Measurements from ENCODE around the gene C16orf89.

The C16orf89 gene

GRCh38 chr16:5028950-5029475, 36.7 kb downstream of the C16orf89 start:
- DNase-seq (ENCODE audit: low spot score): no peak

DNA sequence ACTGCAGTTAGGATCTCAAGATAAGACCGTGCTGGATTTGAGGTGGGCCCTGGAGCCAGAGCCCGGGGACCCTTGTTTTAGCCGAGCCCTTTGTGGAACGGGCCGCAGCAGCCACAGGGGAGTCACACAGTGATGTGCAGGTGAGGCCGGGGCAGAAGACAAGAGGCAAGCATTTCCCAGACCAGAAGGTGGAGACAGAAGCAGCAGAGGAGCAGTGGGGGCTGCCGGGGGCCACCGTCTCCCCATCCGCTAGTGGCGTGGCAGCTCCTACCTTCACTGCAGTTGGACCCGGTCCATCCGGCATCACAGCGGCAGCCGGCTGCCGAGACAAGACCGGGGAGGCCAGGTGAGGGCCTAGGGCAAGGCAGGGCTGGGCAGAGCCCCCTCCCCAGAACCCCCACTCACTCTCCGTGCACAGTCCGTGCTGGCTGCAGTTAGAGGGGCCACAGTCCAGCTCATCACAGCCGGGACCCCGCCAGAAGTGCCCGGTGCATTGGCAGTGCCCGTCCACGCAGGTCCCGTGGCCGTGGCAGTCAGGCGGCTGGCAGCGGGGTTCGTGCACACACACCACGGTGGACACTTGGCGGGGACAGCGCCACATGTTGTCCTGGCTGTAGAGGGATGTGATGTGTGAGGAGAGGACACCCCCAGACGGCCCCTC, 38.1 kb downstream of the C16orf89 start:
- no peak for DNase-seq (ENCODE audit: low spot score)

GRCh38 chr16:5027086-5027485, 38.7 kb downstream of the C16orf89 start:
- DNase-seq (ENCODE audit: low spot score): no peak

- DNase-seq (ENCODE audit: low spot score): no peak
These were observed 39.1 kb downstream of the C16orf89 start for GRCh38 chr16:5026664-5027063.

- peak; percentile 67 for DNase-seq (ENCODE audit: low spot score)
These were observed 40.6 kb downstream of the C16orf89 start for GRCh38 chr16:5025171-5025632.

GRCh38 chr16:5024632-5025031, 41.1 kb downstream of the C16orf89 start:
- peak; percentile 67 for DNase-seq (ENCODE audit: low spot score)

DNA sequence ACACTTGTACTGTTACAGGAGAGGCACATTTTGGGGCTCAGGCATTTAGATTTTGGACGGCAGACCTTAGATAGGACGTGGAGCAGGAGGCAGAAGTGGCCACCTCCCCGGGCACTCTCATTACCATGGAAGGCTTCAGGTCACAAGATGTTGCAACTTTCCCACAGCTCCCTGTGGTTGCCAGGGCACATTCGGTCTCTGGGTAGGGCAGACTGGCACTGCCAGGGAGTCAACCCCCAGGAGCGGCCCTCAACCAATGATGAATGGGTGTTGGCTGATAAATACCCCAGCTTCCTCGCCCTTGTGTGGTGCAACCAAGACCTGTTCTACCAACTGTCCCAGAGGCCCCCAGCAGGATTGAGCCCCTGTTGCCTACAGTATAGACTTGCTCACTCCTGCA, 43.2 kb downstream of the C16orf89 start:
- DNase-seq (ENCODE audit: low spot score): no peak

- DNase-seq (ENCODE audit: low spot score): no peak
These were observed 45.2 kb downstream of the C16orf89 start for GRCh38 chr16:5020551-5020950.

- no peak for DNase-seq (ENCODE audit: low spot score)
These were observed 46.0 kb downstream of the C16orf89 start for GRCh38 chr16:5019775-5020174.

DNA sequence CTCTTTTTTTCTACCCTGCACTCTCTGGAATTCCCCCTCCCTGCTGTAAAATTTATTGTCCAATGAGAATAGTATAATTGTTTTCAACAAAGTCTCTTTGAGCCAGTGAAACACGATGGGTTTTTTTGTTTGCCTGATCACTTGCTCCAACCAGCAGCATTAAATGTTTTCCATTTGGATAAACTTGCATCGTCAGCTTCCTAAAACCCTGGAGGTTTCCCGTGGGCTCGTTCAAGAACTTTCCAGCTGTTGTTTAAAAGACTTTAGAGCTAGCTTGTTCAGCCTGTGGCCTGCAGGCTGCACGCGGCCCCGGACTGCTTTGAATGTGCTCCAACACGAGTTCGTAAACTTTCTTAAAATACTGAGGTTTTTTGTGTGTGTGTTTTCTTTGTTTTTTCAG, 47.0 kb downstream of the C16orf89 start:
- DNase-seq (ENCODE audit: low spot score): no peak

GRCh38 chr16:5017678-5017969, 48.1 kb downstream of the C16orf89 start:
- DNase-seq (ENCODE audit: low spot score): no peak

DNA sequence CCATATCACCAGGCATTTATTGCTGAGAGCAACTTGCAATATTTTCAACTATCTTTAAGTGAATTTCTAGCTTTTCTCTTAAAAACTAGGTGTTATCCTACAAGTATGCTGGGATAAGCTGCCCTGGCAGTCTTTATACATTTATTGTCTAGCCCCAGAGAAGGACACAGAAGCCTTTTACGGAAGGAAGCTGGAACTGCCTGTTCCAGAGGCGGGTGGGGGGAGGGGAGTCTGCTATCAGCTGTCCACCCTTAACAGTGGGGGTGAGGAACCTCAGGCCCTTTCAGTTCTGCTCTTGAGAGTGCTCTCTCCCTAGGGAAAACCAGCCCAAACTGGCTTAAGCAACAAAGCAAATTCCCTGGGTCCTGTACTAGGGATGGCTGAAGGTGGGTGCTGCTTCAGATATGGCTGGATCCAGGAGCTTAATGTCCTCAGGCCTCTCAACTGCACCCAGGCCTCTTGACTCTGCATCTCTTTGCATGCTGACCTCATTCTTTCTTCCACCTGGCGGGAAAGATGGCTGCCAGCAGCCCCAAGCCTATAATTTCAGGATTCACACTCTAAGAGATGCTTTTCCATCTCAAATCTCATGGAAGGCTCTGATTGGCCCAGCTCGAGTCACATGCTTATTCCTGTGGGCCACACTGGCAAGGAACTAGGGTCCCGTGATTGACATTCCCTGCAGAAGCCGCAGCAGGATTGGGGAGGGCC, 48.6 kb downstream of the C16orf89 start:
- DNase-seq (ENCODE audit: low spot score): no peak

DNA sequence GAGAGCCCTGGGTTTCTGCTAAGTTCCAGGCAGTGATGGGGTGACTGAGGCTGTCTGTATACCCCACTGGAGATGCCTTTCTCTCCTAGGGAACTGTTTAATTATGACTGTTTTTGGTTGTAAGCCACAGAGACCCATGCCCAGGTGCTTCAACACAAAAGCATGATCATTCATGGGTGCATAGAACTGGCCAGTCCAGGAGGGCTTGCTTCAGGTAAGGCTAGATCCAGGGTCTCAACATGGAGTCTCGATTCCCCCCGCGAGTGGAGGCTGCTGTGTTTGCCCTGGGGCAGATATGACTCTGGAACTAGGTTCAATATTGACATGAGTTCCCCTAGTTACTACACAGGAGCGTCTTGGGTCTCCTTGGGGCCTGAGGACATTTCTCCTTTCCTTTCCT, 49.9 kb downstream of the C16orf89 start:
- DNase-seq (ENCODE audit: low spot score): no peak

DNA sequence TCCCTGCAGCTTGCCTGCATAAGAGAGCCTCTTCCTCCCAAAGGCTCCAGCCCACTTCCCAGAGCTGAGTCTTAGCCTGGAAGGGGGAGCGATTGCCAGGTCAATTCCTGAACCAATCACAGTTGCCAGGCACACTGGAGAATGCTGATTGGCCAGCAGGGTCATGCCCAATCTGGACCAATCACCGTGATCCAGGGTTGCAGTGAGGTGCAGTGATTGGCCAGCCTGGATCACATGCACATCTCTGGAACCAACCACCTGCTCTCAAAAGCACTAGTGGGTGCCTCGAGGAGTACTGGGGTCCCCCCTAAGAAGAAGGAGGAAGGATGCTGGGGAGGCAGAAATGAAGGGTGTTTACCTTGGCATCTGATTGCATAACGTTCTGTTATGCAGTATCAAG, 50.4 kb downstream of the C16orf89 start:
- DNase-seq (ENCODE audit: low spot score): no peak

- DNase-seq (ENCODE audit: low spot score): no peak
These were observed 52.9 kb downstream of the C16orf89 start for GRCh38 chr16:5012887-5013286.

DNA sequence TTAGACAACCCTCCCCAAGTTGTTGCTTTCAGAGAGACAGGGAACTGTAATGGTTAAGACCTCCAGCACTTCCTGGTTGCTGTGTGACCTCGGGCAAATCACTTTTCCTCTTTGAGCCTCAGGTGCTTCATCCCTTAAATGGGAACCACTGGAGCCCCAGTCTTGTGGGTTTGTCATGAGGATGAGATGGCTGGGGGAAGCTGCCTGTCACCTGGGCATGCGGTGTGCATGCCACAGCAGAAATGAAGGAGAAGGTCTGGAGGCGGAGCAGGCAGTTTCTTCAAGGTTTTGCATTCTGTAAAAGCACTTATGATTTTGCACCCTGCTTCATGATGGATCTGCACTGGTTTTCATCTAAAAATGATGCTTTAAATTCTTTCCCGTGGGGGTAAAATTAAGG, 54.1 kb downstream of the C16orf89 start:
- no peak for DNase-seq (ENCODE audit: low spot score)

DNA sequence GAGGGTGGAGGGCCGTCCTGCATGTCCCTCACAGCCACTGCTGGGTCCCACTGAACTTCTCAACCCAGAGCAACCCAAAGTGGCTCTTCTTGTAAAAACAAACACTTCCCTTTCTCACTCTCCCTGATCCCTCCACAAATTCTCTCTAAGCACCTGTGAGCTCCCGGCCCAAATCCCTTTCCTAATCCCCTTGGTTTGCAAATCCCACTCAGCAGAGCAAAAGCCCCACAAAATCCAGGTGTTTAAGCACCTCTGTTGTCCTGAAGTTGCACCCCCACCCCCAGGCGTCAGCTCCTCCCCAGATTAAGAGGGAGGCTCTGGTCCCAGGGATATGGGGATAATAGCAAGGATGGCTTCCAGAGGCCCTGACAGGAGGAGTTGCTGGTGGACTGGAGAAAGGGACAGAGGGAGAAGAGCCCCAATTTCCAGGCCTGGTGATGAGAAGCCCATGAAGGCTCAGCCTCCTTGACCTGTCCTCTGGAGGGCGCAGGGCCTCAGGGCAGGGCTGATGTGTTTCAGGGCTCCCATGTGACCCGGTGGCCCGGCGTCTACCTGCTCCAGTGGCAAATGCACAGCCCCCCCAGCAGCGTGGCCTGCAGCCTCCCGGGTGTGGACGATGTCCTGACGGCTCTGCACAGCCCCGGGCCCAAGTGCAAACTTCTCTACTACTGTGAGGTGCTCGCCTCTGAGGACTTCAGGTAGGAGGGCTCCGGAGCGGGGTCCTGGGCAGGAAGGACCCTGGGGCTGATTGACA, 55.0 kb downstream of the C16orf89 start:
- peak; percentile 63 for DNase-seq (ENCODE audit: low spot score)

- DNase-seq (ENCODE audit: low spot score): no peak
These were observed 57.4 kb downstream of the C16orf89 start for GRCh38 chr16:5008311-5008731.

GRCh38 chr16:5007256-5007655, 58.5 kb downstream of the C16orf89 start:
- DNase-seq (ENCODE audit: low spot score): no peak

- no peak for DNase-seq (ENCODE audit: low spot score)
These were observed 59.2 kb downstream of the C16orf89 start for GRCh38 chr16:5006348-5007193.

DNA sequence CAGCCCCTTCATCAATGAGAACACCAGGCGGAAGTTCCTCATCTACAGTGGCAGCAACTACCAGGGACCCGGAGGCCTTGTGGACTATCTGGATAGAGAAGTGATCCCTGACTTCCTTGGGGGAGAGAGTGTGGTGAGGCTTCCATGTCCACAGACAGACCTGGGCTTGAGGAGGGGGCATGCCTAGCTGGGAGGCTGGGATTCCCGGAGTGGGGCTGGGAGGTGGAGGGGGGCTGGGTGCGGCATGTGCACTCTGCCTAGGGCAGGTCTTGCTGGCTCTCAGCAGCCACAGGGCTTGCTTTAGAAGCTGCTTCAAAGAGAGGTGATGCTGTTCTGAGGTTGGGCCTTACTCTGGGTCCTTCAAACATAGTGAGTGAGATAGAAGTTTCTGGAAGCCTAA, 59.8 kb downstream of the C16orf89 start:
- no peak for DNase-seq (ENCODE audit: low spot score)

DNA sequence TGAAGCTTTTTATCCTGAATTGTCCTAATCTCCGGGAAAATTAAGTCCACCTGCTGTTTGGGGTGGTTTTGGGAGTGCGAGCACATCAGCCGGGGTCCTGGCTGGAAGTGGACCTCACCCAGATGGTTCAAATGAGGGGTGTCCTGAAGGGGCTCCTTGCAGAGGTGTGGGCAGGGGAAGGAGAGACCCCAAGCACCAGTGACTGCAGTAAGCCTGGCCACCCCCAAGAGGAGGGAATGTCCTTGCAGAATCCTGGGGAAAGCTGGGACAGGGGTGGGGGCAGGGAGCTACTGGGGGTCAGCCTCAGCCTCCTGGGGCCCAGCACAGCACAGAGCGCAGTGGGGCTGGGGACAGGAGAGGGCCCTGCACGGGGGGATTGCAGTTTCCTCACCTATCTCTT, 61.4 kb downstream of the C16orf89 start:
- no peak for DNase-seq (ENCODE audit: low spot score)
